Smooth muscle cell of bladder (primary cell): Measurements from ENCODE around the gene IFI27L2. TPM values are rescaled to one million over a fixed set of nuclear protein-coding genes. Genes with fewer than 3 reads are reported as not detected.

ENCODE experiments used
- total RNA-seq: library from RNA; depleted of rRNA; stranded (reverse); fragments of >200 nt; gene quantifications from 2 replicates; pipeline ENCODE4 v1.2.3, GENCODE V29; 2014

Gene IFI27L2, protein sequence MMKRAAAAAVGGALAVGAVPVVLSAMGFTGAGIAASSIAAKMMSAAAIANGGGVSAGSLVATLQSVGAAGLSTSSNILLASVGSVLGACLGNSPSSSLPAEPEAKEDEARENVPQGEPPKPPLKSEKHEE
- total RNA-seq: 223 and 280 TPM in 2 replicates

DNA sequence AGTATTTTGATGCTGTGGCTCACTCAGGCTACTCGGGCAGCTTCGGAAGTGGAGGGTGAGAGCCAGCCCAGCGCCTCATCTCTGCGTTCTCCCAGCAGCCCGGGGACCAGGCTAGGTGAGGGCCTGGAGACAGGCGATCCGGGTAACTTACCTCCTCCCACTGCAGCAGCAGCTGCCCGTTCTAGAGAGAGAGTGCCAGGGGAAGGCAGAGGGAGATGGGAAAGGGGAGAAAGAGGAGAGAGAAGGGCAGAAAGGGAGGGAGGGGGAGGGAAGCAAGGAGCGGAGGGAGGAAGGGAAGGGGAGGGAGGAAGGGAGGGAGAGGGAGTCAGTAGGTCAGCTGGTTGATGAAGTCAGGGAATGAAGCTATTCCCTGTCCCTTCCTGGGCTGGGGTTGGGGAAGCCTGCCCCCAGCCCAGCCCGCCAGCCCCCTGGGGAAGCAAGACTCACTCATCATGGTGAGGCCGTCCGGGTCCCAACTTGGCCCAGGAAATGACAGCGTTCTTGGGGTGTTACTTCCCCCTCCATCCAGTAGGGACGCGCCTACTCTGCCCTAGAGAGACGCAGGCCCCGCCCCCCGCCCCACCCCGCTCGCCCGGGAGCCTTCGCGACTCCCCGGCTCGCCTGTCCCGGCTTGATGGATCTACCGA, at the start of gene IFI27L2:
Gene IFI27L2, minus strand, starts transcription at position 494 of the 647 bp plus-strand sequence. Its CDS starts 40 bp downstream, at position 454.

GRCh38 chr14:94173885-94174603, 44.6 kb upstream of the IFI27L2 start, which contains the start of gene PPP4R4:
TSS of gene PPP4R4 (plus strand) at chr14:94174322. CDS start at chr14:94174466, 144 bp downstream.

GRCh38 chr14:94110552-94111181, 18.7 kb downstream of the IFI27L2 start, which contains the start of gene IFI27:
TSS of gene IFI27 (plus strand) at chr14:94110736.

GRCh38 chr14:94080621-94081385, 48.6 kb downstream of the IFI27L2 start, which contains the start of the genes DDX24 and IFI27L1:
TSS of gene DDX24 (minus strand) at chr14:94081202. CDS start at chr14:94079742, 1,460 bp downstream.
TSS of gene IFI27L1 (plus strand) at chr14:94081310. CDS start at chr14:94096938, 15,628 bp downstream.

Other genes starting within 250 kb of the IFI27L2 start
- not detected in 2 replicates for gene FAM181A, start 202.3 kb downstream of the IFI27L2 start, total RNA-seq
- gene ASB2, start 153.0 kb downstream of the IFI27L2 start, total RNA-seq: 0.28 and 0.55 TPM in 2 replicates
- gene CCDC197, start 132.3 kb downstream of the IFI27L2 start, total RNA-seq: not detected in 2 replicates
- 0.85 and 0.92 TPM in 2 replicates for gene OTUB2, start 103.3 kb downstream of the IFI27L2 start, total RNA-seq
- 97.8 and 132 TPM in 2 replicates for gene DDX24, start 48.4 kb downstream of the IFI27L2 start, total RNA-seq
- 15.9 and 17.7 TPM in 2 replicates for gene IFI27L1, start 48.3 kb downstream of the IFI27L2 start, total RNA-seq
- gene IFI27, start 18.9 kb downstream of the IFI27L2 start, total RNA-seq: 14.3 and 16.4 TPM in 2 replicates
- 1.7 and 4.1 TPM in 2 replicates for gene PPP4R4, start 44.7 kb upstream of the IFI27L2 start, total RNA-seq
- gene SERPINA10, start 163.7 kb upstream of the IFI27L2 start, total RNA-seq: not detected in 2 replicates
- not detected in 2 replicates for gene SERPINA6, start 193.7 kb upstream of the IFI27L2 start, total RNA-seq
- gene SERPINA2, start 237.1 kb upstream of the IFI27L2 start, total RNA-seq: not detected in 2 replicates